HG02870 (cell line): ENCODE results near the gene RANBP6.

ENCODE experiments used
- ATAC-seq: cut with Tn5 transposase; IDR thresholded peaks from one replicate; pipeline ENCODE4 v1.9.1; 2021; ENCODE audit warnings: mild to moderate bottlenecking, moderate library complexity; ENCODE audit not compliant: unreplicated experiment

The RANBP6 gene

GRCh38 chr9:6007770-6008168, 7.7 kb downstream of the RANBP6 start:
- peak; percentile 35 for ATAC-seq

- ATAC-seq: peak; percentile 74
These were observed 8.2 kb downstream of the RANBP6 start for GRCh38 chr9:6007058-6007769.

- no peak for ATAC-seq
These were observed 8.7 kb downstream of the RANBP6 start for GRCh38 chr9:6006749-6007057.

GRCh38 chr9:6000955-6001354, 14.5 kb downstream of the RANBP6 start:
- no peak for ATAC-seq

GRCh38 chr9:5999443-6000101, 15.9 kb downstream of the RANBP6 start:
- ATAC-seq: no peak

GRCh38 chr9:5994493-5994892, 20.9 kb downstream of the RANBP6 start:
- no peak for ATAC-seq

- no peak for ATAC-seq
These were observed 27.2 kb downstream of the RANBP6 start for GRCh38 chr9:5988265-5988664.

GRCh38 chr9:5983042-5983441, 32.4 kb downstream of the RANBP6 start:
- ATAC-seq: no peak

- no peak for ATAC-seq
These were observed 33.1 kb downstream of the RANBP6 start for GRCh38 chr9:5982317-5982716.

GRCh38 chr9:5978523-5978922, 36.9 kb downstream of the RANBP6 start:
- no peak for ATAC-seq

- ATAC-seq: peak; percentile 53
These were observed 38.6 kb downstream of the RANBP6 start for GRCh38 chr9:5976674-5977397.

- ATAC-seq: no peak
These were observed 43.7 kb downstream of the RANBP6 start for GRCh38 chr9:5971740-5972139.
